ENCODE results near the gene PDGFB.
A peak's percentile ranks its signal among the peaks of the same experiment; 100 is the strongest.

The PDGFB gene

DNA sequence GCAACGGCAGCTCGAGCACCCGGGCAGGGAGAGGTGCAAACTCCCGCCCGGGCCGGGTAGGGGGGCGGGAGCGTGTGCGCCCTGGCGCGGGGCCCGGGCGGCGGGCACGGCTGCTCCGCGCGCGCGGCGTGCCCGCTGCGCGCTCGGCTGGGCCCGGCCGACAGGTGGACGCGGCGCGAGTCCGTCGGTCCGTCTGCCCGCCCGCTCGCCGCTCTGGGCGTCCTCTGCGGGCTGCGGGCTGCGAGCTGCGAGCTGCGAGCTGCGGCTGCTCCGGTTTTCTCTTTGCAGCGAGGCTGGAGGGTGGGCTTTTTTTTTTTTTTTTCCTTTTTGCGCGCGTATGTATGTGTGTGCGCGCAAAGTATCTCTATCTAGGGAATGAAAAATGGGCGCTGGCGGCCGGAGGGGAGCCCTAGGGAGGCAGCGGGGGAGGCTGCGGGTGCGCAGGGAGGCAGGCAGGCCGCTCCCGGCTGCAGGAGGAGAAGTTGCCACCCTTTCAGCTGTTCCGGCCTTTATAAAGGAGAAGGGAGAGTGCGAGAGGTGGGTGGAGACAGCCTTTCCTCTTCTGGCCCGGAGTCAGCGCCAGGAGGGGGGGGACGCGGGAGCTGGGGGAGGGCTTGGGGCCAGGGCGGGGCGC, at the start of gene PDGFB:
Gene PDGFB, minus strand, starts transcription at position 487 of the 634 bp plus-strand sequence. CDS start 1,019 bp downstream, outside the sequence.
- no peak for DNase-seq

DNA sequence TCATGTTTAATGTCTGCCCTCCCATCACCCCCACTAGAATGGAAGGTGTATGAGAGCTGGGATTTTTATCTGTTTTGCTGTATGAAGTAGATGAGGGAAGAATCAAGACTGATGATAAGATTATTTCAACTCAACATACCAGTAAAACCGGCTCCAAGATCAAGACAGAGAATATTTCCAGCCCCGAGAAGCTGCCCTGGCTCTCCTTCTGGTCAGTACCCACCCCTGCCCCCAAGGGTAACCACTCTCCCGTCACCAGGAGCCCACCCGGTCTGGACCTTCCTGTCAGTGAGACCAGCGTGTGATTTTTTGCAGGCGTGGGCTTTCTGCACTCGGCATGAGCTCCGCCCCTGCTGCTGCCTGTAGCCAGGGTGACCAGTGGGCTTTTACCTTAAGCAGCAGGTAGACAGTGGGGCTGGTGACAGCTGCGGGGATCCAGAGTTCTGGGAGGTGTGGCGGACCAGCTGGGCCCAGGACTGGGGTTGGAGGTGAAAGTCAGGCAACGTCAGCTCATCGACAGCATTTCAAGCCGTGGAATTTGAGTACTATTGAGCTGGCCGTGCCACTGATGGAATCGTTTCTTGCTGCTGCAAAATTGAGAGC, 49.1 kb upstream of the PDGFB start:
- DNase-seq: no peak

DNA sequence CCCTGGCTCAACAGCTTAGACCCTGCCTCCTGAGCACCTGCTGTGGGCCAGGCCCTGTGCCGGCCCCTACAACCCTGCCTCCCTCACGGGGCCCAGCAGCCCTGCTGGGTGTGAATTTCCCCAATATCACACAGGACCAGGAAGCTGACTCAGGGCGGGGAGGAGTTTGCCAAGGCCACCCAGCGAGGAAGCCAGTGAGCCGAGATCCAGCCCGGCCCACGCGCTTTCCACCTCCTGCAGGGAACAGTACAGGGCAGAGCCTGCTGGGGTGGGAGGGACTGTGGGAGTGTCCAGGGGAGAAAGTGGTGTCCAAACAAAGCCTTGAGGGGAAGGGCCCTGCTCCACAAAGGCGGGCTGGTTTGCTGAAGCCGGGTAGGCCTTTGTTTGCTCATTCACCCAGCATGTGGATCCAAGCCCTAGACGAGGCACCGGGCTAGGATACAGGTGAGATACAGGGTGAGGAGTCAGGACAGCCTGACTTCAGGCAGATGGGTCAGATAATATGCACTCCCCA, 47.8 kb upstream of the PDGFB start:
- peak; percentile 80 for DNase-seq

GRCh38 chr22:39292031-39292462, 47.3 kb upstream of the PDGFB start:
- DNase-seq: no peak

DNA sequence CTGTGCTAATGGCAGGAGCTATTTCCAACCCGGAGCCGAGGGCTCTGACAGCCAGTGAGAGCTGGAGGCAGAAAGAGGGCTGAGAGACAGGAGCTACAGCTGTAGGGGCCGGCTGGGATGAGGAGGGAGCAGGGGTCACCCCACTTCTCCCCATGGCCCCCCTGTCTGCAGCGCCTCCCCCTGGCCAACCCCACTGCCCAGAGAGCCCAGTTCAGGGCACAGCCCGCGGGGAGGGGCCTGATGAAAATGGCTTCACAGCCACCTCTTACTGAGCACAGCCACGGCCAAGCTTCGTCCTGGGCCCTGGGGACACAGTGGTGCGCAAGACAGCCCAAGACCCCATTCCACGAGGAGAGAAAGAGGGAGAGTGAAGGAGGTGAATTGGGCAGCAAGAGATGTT, 46.7 kb upstream of the PDGFB start:
- DNase-seq: no peak

DNA sequence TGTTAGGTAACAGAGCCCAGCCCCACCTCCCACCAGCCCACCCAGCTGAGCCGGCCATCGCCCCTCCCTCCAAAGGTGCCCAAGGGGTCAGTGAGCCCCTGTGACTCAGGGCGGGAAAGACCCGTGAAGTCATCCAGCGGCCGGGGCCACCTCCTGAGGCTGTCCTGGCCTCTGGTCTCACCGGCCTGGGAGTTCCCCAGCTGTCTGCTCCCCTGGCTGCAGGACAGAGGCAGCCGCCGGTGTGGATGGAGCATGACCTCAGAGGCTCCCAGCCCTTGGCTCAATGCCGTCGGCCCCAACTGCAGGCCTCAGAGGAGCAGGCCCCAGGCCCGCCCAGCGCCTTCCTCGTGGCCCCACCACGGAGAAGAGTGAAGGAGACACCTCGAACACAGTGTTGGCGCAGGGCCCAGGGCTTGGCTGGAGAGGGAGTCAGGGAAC, 46.0 kb upstream of the PDGFB start:
- DNase-seq: no peak

DNA sequence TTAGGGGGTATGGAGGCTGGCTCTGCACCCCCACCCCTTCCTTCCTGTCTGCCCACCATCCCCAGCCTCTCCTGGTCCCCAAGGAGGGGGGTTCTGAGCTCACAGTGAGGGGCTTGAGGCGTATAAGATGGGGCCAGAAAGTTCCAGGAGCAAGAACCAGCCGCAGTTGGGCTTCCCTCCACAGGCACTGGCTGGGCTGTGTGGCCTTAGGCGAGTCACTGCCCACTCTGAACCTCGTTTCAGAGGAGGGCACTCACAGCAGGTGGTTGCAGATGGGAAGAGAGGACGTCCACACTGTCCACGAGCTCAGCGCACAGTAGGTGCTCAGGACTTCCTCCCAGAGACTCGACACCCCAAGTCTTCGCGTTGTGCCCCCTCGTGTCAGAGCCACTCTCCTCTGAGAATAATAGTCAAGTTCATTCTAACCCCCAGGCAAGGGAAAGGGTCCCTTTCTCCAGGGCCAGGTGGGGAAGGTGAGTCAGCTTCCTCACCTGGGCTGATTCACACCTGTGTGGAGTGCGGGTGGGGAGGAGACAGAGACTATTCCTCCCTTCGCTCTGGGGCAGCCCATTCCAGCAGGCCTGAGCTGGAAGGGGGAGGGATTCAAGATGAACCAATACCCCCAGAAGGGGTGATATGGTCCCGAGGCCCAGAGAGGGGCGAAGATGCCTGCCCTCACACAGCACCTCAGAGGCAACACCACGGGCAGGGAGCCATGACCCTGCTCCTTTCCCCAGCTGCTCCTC, 45.4 kb upstream of the PDGFB start:
- DNase-seq: no peak

- DNase-seq: no peak
These were observed 44.8 kb upstream of the PDGFB start for GRCh38 chr22:39289533-39289932.

DNA sequence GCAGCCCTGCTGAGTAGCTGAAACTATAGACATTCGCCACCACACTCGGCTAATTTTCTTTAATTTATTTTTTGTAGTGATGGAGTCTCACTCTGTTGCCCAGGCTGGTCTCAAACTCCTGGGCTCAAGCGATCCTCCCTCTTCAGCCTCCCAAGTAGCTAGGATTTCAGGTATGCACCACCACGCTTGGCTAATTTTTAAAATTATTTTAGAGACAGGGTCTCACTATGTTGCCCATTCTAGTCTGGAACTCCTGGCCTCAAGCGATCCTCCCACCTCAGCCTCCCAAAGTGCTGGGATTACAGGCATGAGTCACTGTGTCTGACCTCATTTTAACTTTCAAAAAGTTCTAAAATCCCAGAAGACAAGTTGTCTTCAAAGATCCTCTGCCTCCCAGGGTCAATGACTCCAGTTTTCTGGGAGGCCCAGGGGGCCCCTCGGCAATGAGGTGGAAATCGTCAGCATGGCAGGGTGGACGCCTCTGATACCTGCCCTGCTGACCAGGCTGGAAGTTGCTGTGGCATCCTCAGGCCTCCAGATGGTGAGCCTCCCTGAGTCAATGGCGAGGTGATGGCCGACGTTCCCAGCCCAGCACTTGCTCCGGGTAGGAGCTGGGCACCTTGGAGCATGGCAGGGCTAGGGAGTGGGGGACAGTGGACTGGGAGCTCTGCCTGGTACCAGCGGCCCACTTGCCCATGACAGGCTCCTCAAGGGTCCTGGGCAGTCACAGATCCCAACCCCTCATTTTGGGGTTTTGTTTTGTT, 43.5 kb upstream of the PDGFB start:
- no peak for DNase-seq

GRCh38 chr22:39287076-39287725, 42.4 kb upstream of the PDGFB start:
- DNase-seq: peak; percentile 31

DNA sequence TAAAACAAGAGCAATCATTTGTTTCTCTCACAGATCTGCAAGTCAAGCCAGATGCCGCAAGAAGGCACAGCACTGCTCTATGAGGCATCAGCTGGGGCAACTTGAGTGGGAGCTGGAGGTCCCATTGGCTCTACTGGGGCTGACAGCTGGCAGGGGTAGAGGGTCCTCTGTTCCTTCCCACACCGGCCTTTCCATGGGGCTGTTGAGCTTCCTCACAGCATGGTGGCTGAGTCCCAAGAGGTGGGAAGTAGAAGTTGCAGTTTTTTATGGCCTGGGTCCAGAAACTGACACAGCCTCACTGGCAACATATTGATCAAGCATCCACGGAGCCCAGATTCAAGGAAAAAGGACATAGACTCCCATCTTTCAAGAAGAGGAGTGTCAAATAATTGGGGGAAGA, 40.2 kb upstream of the PDGFB start:
- DNase-seq: no peak

DNA sequence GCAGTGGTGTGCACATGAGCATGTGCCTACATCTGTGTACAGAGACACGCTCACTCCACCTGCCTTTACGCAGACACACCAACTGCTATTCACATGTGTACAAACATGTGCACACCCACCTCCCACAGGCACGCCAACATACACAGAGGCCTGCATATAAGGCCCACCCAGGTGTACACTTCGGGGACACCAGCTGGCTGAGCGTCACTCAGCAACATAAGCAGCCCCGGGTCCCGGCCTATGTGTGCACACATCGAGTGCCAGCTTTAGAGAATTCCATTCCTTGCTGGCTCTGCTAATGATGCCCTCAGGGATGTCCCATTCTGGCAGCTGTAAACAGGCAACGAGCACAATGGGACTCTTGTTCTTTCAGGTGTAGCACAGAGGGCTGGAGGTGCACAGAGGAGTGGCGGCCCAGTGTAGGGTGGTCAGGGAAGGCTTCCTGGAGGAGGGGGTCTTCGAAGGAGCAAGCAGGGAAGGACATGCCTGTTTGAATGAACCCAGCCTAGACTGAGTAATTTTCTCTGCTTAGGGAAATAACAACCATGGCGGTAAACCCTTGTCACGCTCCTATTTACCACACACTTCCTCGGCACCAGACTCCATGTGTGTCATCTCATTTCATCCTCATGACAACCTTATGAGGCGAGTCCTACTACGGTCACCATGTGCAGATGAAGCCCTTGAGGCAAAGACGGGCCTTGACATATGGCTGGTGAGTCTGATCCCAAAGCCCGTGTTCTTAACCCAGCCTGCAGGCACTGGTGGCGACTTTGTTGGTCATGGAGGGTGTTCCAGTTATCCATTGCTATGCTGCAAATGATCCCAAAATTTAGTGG, 39.6 kb upstream of the PDGFB start:
- DNase-seq: no peak

DNA sequence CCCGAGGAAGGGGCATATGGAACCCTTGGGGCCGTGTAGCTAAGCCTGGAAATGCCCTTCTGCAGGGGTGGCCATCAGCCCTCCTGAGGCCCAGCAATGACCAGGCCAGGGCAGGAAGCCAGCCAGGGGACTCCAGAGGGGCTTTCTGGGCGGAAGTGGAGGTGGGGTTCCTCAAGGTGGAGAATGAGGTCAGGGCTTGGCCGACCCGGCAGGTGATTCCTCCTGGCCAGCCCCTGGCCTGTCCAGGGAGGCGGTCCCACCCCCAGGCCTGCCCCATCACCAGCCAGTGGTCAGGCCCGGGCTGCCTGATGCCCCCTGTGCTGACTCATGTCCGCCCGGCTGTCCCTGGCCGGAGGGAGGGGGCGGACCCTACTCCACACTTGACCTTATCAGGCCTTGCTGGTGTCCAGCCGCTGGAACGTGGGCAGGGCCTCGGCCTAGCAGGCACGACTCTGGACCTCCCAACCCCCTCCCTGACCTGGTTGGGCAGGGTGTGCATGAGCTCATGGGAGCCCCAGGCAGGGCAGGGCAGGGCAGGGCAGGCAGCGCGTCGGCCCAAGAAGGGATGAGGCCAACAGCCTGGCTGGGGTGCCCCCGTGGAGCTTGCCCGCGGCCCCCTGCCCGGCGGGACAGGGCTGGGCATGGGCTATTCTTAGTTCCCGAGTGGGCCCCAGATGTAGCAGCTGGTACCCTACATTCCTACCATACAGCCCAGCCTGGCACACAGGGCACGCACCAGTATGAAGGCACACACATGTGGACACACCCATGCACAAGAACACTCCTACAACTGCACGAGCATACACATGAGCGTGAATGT, 38.8 kb upstream of the PDGFB start:
- no peak for DNase-seq

DNA sequence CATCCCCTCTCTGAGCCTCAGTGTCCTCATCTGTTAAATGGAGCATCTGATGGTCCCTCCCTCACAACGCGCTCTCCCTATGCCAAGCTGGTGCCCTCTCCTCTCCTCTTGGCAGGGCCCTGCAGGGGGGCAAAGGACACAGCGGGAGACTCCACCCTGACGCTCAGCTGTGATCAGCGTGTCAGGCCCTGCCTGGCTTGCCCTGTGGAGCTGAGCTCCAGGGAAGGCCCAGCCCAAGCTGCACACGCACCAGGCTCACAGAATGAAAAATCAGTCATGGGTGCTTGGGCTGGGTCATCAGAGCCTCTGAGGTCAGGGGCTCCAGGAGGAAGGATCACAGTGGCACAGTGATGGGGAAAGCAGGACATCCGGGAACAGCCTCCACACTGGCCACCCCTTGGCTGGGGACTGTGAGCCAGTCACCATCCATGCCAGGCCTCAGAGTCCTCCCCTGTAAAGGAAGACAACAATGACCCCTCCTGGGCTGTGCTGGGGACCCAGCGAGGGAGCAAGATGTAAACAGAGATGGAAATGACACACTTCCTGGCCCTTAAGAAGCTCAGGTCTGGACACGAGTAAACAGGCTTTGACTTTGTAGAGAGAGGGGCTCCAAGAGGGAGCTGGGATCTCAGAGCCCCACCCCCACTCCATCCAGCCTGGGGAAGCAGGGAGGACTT, 38.0 kb upstream of the PDGFB start:
- DNase-seq: no peak

DNA sequence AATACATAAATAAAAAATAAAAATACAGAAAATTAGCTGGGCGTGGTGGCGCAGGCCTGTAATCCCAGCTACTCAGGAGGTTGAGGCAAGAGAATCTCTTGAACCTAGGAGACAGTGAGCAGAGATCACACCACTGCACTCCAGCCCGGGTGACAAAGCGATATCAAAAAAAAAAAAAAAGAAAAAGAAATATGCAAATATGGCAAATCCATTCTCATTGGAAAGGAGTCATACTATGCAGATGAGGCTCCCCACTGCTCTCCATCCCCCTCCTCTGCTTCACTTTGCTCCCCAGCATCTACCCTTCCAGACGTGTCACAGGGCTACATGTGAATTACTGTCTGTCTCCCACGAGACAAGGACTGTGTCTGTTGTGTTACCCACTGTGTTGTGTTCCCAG, 36.3 kb upstream of the PDGFB start:
- no peak for DNase-seq

GRCh38 chr22:39280250-39280649, 35.5 kb upstream of the PDGFB start:
- no peak for DNase-seq

- no peak for DNase-seq
These were observed 34.5 kb upstream of the PDGFB start for GRCh38 chr22:39279170-39279850.

DNA sequence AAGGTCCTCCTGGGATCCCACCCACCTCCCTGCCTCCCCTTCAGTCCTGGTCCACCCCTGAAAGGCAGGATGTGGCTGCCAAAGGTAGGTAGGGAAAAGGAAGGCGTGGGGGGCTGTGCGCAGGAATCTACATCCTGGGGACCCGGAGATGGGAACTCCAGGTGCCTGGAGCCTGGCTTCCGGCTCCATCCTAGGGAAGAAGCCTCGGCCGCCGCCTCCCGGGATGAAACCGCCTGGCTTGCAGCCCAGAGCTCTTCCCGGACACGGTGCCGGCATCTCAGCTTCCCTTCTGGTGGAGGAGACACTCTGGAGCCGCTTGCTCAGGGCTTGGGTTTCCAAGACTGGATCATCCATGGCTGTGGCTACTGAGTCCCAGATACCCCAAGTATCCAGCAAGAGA, 33.3 kb upstream of the PDGFB start:
- DNase-seq: no peak

GRCh38 chr22:39277142-39277607, 32.4 kb upstream of the PDGFB start:
- DNase-seq: no peak

All from CD4-positive, alpha-beta T cell treated with Interleukin-15 for 1 hour (primary cell).